NCI-H748 treated with DMSO at 0.1 percent for 48 hours (cell line): ENCODE measurements around the gene MSLN.
A peak's percentile ranks its signal among the peaks of the same experiment; 100 is the strongest.
"Not testable (repeated sequence)": the region's sequence is repeated elsewhere in the genome, so short reads cannot be mapped to it uniquely, and the experiment has no call there.

Experiments used
- DNase-seq: peaks from one replicate; lab custom pipeline; 2025; lab: John Stamatoyannopoulos, UW

The MSLN gene

DNA sequence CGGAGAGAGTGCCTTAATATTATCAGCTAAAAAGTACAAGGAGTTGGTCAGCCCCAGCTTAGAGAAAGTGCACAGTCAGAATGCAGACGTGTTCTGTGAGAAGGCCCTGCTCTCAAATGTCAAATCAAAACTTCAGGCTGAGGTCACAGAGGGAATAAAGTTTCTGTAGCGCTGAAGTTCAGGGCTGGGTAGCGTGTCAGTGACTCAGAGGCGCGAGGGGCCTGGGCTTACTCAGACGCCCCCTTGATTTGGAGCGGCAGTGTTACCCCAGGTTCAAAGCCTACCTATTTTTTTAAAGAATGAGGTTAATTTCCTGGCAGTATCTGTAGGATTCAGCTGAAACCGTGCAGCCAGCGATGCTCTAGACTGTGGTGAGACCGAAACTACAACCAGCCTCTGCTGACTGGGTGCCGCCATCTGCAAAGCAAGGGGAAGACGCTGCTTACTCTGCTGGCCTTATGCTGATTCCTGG lies 24.5 kb upstream of the MSLN start:
- DNase-seq, result no peak

- no peak for DNase-seq
These were observed 23.5 kb upstream of the MSLN start for GRCh38 chr16:736936-737481.

GRCh38 chr16:739560-740458 lies 20.7 kb upstream of the MSLN start:
- DNase-seq, result no peak

DNA sequence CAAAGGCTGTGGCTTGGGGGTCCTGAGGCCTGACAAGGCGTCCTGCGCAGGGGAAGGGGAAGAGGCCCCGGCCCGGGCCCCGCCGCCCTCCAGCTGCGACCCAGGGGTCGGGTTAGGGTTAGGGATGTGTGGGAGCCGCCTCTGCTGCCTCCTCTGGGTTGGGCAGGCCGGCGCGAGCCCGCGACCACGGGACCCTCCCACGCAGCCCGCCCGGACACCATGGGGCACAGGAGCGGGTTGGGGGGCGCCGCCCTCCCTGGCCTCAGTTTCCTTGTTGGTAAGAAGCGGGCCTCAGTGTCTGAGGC lies 20.1 kb upstream of the MSLN start:
- DNase-seq, result no peak

DNA sequence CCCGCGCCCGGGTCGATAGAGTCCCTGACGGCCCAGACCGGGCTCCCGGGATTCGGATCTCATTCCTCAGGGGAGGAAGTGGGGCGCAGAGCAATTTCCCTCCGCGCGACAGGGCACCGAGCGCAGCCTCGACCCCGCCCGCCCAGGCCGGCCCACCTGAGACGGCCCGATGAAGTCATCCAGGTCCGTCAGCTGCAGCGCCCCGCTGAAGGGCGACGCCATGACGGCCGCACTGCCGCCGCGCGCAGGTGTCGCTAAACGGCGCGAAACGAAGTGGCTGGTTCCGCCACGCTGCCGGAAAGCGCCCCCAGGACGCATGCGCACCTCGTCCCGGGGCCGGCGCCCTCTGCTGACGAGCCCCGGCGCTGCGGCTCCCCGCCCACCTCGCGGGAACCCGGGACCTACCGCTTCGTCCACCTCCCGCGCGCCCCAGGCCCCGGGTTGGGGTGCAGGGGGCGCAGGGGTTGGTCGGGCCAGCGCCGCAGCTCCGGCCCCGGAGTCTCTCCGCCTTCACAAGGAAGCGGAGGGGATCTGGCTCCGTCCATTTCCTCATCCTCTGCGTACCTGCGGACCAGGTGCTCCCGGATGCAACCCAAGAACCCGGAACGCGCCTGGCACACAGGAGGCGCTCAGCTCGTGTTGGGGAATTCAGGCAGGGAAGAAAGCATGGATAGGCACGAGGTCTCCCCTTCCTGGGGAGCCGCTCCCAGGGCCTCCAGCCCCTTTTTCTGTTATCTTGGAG lies 19.6 kb upstream of the MSLN start, which contains the start of gene CIAO3:
Gene CIAO3, minus strand, starts transcription at position 234 of the 742 bp plus-strand sequence. Its CDS starts 12 bp downstream, at position 222.
- peak; percentile 57 for DNase-seq

DNA sequence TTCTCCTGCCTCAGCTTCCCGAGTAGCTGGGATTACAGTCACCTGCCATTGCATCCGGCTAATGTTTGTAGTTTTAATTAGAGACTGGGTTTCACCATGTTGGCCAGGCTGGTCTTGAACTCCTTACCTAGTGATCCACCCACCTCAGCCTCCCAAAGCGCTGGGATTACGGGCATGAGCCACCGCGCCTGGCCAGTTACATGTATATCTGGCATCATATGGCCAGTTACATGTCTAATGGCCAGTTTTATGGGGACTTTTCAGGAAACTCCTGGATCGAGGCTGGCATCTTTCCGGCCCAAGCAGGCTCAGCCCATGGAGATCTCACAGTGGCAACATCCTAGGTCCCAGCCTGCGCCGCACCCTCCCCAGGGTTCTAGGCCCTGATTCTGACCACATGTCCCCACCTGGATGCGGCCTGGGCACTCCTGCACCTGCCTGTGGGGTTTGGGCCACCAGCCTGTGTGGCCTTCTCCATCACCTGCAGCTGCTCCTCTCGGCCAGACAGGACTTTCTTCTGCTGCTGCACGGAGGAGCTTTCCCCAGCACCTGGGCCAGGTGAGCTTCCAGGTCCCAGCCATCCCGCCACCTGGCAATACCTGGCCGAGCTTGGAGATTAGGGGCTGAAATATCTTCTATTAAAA lies 18.4 kb upstream of the MSLN start:
- no peak for DNase-seq

DNA sequence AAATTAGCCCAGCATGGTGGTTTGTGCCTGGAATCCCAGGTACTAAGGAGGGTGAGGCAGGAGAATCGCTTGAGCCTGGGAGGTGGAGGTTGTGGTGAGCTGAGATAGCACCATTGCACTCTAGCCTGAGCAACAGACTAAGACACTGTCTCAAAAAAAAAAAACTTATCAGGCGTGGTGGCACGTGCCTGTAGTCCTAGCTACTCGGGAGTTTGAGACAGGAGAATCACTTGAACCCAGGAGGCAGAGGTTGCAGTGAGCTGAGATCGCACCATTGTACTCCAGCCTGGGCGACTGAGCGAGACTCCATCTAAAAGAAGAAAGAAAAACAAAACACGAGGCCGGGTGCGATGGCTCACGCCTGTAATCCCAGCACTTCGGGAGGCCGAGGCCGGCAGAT lies 17.6 kb upstream of the MSLN start:
- DNase-seq, result not testable (repeated sequence)

DNA sequence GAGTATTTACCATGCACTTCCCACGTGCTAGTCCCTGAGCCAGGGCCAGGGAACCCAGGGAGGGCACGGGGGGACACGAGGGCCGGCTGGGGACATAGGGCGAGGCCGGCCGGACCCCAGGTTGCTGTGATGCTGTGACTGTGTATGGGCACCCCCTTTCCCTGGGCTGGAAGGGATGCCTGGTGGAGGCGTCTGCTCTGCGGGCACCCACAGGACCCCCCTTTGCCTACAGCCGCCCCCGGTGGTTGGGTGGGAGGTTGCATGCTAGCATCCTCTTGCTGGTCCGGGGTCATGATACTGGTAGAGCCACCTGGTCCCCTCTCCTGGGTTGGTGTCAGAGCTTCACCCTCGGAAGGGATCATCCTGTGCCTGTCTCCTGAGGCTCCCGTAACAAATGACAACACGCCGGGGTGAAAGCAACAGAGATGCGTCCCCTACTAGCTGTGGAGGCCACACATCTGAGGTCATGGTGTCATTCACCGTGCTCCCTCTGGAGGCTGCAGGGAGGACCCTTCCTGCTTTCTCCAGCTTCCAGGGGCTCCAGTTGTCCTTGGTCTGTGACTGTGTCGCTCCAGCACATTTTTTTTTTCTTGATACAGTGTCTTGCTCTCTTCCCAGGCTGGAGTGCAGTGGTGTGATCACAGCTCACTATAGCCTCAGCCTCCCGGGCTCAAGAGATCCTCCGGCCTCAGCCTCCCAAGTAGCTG lies 16.6 kb upstream of the MSLN start:
- DNase-seq, result no peak

- DNase-seq, result no peak
These were observed 14.8 kb upstream of the MSLN start for GRCh38 chr16:745739-746138.

GRCh38 chr16:746637-747036 lies 13.9 kb upstream of the MSLN start:
- DNase-seq, result no peak

DNA sequence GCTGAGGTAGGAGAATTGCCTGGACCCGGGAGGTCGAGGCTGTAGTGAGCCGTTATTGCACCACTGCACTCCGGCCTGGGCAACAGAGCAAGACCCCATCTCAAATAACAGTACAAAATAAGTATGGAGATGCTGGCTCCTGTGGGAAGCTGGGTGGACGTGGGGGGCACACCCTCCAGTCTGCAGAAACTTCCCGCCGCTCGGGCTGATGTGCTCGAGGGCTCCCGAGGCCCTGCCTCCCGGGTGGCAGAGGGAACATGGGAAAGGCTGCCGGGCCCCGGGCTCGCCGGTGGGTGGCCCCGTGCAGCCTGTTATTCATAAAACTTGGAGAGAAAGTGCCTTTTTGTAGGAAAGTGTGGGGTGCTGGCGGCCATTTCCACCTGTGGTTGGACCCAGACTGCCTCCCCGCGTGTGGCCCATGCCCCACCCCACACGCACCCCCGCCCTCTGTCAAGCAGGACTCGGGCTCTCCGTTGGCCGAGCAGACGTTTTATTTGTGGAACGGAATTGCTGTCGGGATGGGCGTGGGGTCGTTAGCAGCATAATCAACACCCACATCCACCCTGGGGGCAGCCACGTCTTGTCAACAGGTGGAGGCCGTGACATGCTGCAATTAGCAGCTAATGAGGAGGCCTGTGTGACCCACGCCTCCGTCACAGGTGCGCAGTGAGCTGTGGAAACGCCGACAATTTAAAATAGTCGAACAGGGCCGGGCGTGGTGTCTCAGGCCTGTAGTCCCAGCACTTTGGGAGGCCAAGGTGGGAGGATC lies 12.4 kb upstream of the MSLN start:
- no peak for DNase-seq

DNA sequence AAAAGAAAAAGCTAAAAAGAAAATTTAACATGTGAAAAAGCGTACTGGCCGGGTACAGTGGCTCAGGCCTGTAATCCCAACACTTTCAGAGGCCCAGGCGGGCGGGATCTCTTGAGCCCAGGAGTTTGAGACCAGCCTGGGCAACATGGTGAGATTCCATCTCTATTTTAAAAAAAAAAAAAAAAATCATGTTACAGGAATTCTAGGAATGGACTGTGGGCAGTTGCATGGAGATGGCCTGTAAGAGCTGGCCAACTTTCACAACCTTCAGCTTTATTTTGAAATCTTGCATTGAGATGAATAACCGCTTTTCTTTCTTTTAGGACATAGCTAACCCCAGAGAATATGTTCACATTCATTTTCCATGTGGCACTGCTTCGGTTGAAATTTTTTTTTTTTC lies 11.5 kb upstream of the MSLN start:
- DNase-seq, result no peak

DNA sequence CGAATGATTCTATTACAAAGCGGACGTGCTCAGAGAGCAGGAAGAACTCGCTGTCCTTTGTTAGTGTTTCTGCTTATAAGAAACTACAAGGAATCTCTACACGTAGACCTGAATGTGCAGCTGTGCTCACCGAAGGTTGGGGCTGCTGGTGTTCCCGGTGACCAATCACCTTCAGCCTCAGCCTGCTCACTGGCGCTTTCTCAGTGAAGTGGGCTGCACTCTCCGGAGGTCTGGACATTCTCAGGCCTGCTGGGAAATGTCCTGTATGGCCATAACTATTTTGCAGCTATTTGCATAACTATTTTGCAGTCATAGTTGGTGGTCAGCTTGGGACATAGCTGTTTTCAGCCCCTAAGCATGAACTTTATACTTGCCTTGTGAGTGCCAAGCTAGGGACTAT lies 10.0 kb upstream of the MSLN start:
- DNase-seq, result no peak

DNA sequence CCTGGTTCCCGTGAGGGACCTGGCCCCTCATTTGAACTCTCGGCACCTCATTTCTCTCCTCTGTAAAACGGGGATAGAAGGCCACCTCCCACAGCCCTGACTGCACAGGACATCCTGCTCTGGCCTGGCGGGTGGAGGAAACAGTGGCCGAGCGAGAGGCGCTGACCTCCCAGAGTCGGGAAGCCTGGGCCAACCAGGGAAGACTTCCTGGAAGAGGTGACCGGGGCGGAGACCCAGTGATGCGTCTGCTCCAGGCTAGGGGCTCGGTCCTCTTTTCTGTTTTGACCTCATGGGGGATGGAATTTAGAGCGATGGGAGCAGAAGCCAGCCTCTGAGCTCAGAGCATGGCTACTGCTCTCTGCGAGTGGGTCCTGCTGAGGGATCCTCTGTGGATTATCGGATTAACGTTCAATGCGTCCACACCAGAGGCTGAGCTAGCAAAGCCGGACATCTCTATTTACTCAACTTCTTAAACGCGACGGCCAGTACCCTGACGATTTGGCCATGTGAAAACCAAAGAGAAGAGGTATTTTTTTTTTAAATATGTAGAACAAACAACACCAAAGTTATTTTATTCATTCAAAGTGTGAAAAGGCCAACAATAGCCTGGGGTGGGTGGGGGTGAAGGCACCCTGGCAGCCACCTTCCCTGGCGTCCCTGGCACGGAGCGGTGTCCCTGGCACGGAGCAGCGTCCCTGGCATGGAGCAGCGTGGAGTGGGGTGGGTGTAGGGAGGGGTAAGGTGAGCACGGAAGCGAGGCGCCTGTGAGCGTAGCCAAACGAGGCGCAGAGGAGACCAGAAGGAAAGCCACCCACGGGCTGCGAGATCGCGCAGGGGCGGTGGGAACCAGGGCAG lies 9.2 kb upstream of the MSLN start:
- DNase-seq, result no peak

DNA sequence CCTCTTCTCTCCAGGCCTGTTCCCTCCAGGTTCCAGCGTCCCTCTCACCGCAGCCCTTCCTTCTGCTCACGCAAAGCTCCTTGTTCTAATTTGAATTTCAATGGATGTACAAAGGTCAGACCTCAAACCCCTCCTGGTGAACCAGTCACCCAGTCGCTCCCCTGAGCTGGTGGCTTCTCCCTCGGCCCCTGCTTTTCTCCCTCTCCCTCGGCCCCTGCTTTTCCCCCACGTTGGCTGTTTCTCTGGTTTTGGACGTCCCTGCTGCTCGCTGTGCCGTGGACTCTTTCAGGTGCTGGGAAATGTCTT lies 8.6 kb upstream of the MSLN start:
- DNase-seq, result no peak

DNA sequence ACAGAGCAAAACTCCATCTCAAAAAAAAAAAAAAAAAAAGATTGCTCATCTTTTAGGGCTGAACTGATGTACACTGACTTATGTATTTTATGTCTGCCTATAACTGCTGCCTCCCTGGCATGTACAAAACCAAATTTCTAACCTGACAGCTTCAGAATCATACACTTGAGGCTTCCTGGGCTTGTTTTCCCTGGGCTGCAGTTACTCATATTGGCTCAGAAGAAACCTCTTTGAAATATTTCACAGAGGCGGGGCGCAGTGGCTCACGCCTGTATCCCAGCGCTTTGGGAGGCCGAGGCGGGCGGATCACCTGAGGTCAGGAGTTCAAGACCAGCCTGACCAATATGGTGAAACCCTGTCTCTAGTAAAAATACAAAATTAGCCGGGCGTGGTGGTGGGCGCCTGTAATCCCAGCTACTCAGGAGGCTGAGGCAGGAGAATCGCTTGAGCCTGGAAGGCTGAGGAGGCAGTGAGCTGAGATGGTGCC lies 6.4 kb upstream of the MSLN start:
- not testable (repeated sequence) for DNase-seq

DNA sequence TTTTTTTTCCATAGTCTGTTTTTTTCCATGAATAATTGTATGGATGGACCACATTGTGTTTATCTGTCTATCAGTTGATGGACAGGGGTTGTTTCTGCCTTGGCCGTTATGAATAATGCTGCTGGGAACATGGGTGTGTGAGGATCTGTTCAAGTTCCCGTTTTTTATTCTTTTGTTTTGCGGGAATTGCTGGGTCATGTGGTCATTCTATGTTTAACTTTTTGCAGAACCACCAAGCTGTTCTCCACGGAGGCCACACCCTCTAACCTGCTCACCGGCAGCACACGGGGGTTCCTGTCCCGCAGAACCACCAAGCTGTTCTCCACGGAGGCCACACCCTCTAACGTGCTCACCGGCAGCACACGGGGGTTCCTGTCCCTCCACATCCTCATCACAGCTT lies 5.9 kb upstream of the MSLN start:
- DNase-seq, result no peak

GRCh38 chr16:756428-756827 lies 4.1 kb upstream of the MSLN start:
- no peak for DNase-seq

DNA sequence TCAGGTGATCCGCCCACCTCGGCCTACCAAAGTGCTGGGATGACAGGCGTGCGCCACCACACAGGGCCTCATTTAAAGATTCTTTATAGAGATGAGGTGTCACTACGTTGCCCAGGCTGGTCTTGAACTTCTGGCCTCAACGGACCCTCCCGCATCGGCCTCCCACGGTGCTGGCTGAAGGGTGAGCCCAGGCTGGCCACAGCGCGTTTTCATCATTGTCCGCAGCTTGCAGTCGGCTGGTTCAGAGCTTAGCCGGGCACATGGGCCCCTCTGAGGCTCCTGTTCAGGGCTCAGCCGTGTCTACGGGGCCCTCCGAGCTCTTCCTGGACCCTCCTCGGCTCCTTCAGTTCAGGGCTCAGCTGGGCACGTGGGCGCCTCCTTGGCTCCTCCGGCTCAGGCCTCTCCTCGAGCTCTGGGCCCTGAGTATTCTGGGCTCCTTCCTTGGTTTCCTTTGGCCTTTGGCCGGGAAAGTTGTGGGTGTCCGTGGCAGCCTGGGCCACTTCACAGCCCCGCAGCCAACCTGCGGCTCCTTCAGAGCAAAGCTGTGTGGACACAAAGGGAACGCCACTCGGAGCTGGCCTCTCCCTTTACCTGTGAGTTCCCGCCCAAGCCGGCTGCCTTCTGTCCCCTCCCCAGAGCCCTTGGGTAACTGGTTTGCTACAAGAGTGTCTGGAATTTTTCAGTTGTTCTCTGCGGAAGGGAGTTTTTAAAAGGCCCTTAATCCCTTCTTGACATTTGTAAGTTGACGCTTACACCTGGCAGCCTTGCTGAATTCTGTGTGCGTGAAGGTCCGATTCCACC lies 1.2 kb upstream of the MSLN start:
- no peak for DNase-seq
